GM18499 (cell line): Measurements from ENCODE around the gene MDFI.

Source experiments
- ATAC-seq: cut with Tn5 transposase; IDR thresholded peaks from one replicate; pipeline ENCODE4 v1.9.1; 2021; ENCODE audit warnings: moderate number of reproducible peaks; ENCODE audit not compliant: insufficient read depth, unreplicated experiment

Gene MDFI

DNA sequence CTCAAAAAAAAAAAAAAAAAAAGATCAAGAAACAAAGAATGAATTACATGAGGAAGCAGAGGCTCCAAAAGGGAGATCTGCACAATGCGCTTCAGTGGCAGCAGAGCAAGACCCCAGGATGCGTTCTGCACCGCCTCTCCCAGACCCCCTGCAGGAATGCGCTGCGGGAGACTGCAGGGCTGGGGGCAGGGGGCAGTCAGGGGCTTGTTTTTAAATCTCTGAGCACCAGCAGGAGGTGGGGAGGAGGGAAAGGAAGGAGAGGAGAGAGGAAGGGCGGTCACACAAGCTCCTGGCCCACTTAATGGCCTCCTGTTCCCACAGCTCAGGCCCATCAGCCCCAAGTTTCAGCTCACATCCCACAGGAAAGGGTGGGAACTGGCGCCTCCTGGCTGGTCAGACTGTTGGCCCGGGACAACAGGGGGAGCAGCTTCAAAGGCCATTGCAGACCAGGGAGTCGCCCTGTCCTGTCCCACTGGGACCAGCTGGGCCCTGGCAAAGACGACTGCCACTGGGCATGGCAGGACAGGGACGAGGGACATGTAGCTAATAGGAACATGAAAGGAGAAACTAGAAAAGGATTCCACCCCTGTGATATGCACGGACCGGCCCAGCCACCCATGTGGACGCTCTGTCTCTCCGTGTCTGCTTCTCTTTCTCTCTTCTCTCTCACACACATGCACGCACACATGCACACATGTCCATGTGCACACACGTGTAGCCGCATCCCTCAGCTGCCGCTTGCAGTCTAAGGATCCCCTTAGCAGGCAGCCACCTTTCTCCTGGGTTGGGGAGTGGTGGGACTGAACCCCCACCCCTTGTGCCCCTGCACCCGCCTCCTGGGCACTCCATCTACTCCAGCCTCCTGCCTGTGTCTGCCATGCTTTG lies 62.4 kb downstream of the MDFI start:
- no peak for ATAC-seq

- no peak for ATAC-seq
Observed at GRCh38 chr6:41702089-41702745, 63.9 kb downstream of the MDFI start.

GRCh38 chr6:41702771-41703494 lies 64.7 kb downstream of the MDFI start:
- ATAC-seq = no peak
